Choroid plexus epithelial cell (primary cell): ENCODE results near the gene JAK2.
"Not testable (repeated sequence)": the region's sequence is repeated elsewhere in the genome, so short reads cannot be mapped to it uniquely, and the experiment has no call there.

Source experiments
- DNase-seq: peaks from one replicate; pipeline ENCODE4 v3.0.0-alpha.2; 2010; ENCODE audit warnings: low read depth
- H3K4me3 ChIP-seq: 2 replicates; pipeline ENCODE4 v1.5.1; 2011; ENCODE audit warnings: low read depth, mild to moderate bottlenecking, control low read depth, low read length, moderate library complexity
- TF ChIP-seq, protein P1 (sequence below): conservative IDR thresholded peaks from 2 replicates; pipeline ENCODE4 v1.5.1; 2011; ENCODE audit warnings: low read depth, mild to moderate bottlenecking, control low read depth, inconsistent platforms, low read length, moderate library complexity

The JAK2 gene

DNA sequence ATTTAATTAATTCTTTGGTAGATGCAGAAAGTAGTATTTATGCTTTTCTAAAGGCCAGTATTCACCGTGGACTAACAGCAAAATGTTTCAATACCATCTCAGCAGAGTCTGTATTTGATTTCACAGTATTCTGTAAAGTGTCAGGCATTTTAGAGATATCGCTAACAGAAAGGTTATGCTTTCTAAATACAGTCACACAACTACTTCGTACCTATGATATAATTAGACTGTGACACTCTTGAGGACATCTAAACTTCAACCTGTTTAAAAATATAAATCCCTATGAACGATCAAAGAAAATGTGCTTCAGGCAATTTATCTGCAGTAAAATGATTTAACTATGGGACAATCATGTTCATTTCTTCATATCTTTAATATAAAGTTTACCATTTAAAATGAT lies 41.7 kb upstream of the JAK2 start:
- H3K4me3 ChIP-seq, result no peak overlapping the region
- TF ChIP-seq, protein P1, sequence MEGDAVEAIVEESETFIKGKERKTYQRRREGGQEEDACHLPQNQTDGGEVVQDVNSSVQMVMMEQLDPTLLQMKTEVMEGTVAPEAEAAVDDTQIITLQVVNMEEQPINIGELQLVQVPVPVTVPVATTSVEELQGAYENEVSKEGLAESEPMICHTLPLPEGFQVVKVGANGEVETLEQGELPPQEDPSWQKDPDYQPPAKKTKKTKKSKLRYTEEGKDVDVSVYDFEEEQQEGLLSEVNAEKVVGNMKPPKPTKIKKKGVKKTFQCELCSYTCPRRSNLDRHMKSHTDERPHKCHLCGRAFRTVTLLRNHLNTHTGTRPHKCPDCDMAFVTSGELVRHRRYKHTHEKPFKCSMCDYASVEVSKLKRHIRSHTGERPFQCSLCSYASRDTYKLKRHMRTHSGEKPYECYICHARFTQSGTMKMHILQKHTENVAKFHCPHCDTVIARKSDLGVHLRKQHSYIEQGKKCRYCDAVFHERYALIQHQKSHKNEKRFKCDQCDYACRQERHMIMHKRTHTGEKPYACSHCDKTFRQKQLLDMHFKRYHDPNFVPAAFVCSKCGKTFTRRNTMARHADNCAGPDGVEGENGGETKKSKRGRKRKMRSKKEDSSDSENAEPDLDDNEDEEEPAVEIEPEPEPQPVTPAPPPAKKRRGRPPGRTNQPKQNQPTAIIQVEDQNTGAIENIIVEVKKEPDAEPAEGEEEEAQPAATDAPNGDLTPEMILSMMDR, result no peak
- DNase-seq, result no peak

DNA sequence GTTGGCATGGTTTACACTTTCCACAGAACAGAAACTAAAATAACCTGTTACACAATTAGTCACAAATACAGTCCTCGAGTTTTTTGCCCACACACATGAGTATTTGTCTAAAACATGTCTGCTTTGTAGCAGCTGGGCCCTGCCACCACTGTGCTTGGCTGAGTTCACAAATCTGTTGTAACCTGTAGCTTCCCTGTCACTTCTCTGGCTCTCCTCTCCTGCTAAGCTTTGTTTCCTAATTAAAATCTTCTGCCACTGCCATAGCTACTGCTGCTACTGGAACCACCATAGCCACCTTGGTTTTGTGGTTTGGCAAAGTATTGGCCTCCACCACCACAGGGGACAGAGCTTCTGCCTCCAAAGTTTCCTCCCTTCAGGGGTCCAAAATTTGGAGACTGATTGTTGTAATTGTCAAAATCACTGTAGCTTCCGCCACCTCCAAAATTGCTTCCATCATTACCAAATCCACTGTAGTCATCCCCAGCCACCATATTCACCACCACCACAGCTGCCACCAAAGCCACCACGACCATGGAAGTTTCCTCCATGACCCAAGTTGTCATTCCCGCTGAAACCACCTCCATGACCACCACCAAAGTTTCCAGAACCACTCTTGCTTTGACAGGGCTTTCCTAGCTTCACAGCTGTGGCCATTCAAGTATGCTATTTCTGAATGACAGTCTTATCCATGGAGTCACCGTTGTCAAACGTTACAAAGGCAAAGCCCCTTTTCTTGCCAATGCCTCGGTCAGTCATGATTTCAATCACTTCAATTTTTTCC lies 40.5 kb upstream of the JAK2 start:
- DNase-seq, H3K4me3 ChIP-seq: not testable (repeated sequence)

DNA sequence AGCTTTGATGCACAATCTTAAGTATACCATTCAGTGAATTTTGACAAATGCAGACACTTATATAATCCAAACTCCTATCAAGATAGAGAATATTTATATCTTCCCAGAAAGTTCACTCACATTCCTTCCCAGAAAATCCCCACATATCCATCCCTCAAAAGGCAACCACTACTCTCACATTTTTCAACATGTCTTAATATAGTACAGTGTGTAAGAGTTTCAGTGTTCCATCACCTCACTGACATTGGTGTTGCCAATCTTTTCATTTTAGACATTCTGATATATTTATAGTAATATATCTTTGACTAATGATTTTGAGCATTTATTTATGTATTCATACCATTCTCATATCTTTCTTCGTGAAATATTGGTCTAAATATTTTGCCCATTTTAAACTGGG lies 38.1 kb upstream of the JAK2 start:
- TF ChIP-seq, protein P1, result no peak
- no peak for DNase-seq
- no peak overlapping the region for H3K4me3 ChIP-seq

DNA sequence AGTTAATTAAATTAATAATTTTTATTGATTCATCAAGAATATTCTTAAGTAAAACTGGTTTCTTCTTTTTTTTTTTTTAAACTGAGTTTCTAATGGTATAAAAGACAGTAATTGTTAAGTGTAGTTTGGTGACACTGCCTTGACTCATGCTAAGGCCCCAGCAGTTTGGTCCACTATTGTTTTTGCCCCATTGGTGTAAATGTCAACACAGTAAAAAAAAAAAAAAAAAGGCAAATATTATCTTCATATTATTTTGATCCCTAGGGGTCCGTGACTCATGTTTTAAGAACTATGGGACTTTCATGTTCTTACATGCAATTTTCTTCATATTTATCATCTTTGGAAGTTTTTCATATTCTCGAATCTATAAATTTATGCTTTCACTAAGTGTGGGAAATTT lies 29.2 kb upstream of the JAK2 start:
- TF ChIP-seq, protein P1, result no peak
- peak; percentile 66 for DNase-seq
- H3K4me3 ChIP-seq, result no peak overlapping the region

DNA sequence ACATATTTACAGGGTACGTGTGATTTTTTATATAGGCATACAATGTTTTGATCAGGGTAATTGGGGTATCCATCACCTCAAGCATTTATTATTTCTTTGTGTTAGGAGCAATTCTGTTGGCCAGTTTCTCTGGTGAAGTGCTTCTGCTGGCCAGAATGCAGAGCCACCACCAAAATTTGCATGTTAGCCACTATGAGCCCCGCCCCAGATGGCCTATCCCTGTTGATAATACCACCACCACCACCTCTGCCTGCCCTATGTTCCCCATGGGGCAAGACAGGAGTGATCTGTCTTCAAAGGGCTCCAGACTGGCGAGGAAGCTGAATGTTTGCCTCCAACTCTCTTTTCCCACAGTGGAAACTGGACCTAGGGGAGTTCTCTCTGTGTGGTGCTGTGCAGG lies 26.0 kb upstream of the JAK2 start:
- no peak for DNase-seq
- TF ChIP-seq, protein P1, result no peak
- no peak overlapping the region for H3K4me3 ChIP-seq

DNA sequence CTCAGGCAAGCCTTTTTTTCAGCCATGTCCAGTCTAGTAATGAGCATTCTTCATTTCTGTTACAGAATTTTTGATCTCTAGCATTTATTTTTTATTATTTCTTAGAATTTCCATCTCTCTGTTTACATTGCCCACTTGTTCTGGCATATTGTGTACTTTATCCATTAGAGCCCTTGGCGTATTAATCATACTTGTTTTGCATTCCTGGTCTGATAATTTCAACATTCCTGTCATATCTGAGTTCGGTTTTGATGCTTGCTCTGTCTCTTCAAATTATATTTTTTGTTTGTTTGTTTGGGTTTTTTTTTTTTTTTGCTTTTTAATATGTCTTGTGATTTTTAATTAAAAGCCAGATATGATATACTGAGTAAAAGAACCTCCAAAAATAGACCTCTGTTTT lies 23.0 kb upstream of the JAK2 start:
- H3K4me3 ChIP-seq, result no peak overlapping the region
- TF ChIP-seq, protein P1, result no peak
- DNase-seq, result peak; percentile 31

DNA sequence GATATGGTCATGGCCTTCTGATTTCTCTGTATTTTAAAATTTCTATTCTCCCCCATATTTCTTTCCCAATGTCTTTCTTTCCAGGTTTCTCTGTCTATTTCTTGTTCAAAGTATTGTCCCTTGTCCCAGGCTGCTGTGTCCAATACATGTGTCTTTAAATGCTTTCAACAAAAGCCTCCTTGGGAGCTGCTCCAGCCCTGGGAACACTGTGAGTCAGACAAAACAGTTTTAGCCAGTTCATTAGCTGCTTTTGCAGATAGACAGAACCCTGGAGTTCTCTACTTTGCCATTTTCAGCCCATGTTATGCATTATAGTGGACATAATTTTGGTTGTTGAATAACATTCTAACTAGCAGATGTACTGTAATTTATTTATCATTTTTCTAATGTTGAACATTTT lies 20.5 kb upstream of the JAK2 start:
- H3K4me3 ChIP-seq, result no peak overlapping the region
- DNase-seq, result peak; percentile 42
- TF ChIP-seq, protein P1, result no peak
